ENCODE results near the gene CNGA1.

DNA sequence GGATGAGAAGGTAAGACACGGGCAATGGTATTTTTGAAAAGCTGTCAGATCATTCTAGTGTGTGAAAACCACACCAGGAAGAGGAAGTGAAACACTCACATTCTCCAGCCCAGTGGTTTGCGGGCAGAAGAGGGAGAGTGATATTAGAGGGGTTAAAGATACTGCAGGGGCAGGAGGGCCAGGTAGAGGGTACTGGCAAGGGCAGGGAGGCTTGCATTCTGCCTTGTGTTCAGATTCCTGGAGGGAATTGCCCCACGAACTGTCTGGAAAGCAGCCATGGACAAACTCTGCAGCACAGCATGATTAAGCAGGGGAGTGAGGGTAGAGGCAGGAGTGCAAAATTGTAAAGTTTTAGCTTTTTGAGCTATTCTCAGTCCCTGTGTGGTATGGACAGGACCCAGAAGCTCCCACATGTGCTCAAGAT is 31.0 kb upstream of the CNGA1 start:
- TF ChIP-seq CTCF (IDR thresholded peaks at IDR 0.05; ENCODE audit: insufficient read depth, low read length, poor library complexity, severe bottlenecking) (no peak), EZH2phosphoT487 (conservative IDR thresholded peaks at IDR 0.05; ENCODE audit: low read length) (no peak)
